ENCODE results near the gene PREPL. TPM values are rescaled to one million over a fixed set of nuclear protein-coding genes. Genes with fewer than 3 reads are reported as not detected.

The PREPL gene
- total and polyA plus RNA-seq, 2 experiments from 2014 or later = 16.5 to 49.0 TPM

DNA sequence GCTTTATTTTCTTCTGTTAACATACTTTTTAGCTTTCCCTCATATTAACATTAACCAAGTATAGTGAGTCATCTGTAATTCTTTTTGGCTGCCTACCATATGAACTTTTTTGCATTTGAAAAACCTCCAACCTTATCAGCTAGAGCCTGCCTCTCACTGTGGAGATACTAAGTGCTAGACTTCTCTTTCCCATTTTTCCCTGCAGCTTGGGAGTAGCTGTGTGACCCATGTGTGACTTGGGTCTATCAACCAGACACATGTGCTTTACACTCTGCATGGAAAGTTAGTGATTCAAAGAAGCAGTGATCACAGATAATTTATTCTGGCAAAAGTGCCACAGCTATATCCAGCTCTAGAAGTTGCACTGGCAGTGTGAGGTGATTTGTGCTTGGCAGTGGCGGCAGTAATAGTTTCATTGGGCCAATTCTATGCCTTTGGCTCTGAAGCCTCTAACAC is 36.3 kb downstream of the PREPL start:
- Mint-ChIP-seq H3K4me1 (peaks cover 4% of the 10 kb centered on the region; the same call in 1 of the 3 replicates), H3K27ac (peak overlapping the region; percentile 64), H3K27me3 (ENCODE audit: insufficient read depth, low read depth, poor library complexity) (no peaks in the 10 kb centered on the region), H3K36me3 (ENCODE audit: low read depth) (peaks cover 30% of the 10 kb centered on the region), H3K4me3 (no peak overlapping the region), H3K9me3 (no peaks in the 10 kb centered on the region)
- DNase-seq (ENCODE audit: low spot score) (no peak), ATAC-seq (no peak)
- Histone ChIP-seq H3K79me2 (replicated peaks; ENCODE audit: insufficient read depth) (no peaks in the 10 kb centered on the region), H3F3A (replicated peaks; ENCODE audit: low read depth) (no peaks in the 10 kb centered on the region), H3K27ac (ENCODE audit: low read depth) (no peak overlapping the region), H3K36me3 (ENCODE audit: insufficient read depth) (peaks cover 19% of the 10 kb centered on the region; the same call in 1 of the 2 replicates), H3K4me2 (no peak overlapping the region), H3K27me3 (ENCODE audit: insufficient read depth) (no peaks in the 10 kb centered on the region), H3K4me3 (no peak overlapping the region), H3K4me1 (ENCODE audit: insufficient read depth) (no peaks in the 10 kb centered on the region), H3K9me2 (ENCODE audit: insufficient read depth) (no peaks in the 10 kb centered on the region), H2AFZ (no peak overlapping the region), H4K20me1 (replicated peaks; ENCODE audit: insufficient read depth) (no peaks in the 10 kb centered on the region)
- no peak for TF ChIP-seq NANOG (IDR thresholded peaks at IDR 0.05; ENCODE audit: borderline replicate concordance)
- TF ChIP-seq, protein P1, sequence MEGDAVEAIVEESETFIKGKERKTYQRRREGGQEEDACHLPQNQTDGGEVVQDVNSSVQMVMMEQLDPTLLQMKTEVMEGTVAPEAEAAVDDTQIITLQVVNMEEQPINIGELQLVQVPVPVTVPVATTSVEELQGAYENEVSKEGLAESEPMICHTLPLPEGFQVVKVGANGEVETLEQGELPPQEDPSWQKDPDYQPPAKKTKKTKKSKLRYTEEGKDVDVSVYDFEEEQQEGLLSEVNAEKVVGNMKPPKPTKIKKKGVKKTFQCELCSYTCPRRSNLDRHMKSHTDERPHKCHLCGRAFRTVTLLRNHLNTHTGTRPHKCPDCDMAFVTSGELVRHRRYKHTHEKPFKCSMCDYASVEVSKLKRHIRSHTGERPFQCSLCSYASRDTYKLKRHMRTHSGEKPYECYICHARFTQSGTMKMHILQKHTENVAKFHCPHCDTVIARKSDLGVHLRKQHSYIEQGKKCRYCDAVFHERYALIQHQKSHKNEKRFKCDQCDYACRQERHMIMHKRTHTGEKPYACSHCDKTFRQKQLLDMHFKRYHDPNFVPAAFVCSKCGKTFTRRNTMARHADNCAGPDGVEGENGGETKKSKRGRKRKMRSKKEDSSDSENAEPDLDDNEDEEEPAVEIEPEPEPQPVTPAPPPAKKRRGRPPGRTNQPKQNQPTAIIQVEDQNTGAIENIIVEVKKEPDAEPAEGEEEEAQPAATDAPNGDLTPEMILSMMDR (conservative IDR thresholded peaks at IDR 0.05; ENCODE audit: low read depth in 2 of 2) = no peak
- no peak for TF ChIP-seq ZNF331 (CRISPR knock-in tag; IDR thresholded peaks at IDR 0.05; ENCODE audit: low read depth)
- no peak for TF ChIP-seq STAT1 (IDR thresholded peaks at IDR 0.05; ENCODE audit: unreplicated experiment)
- TF ChIP-seq EZH2phosphoT487 (IDR thresholded peaks at IDR 0.05; ENCODE audit: unreplicated experiment) = no peak
- no peak for TF ChIP-seq EZH2 (IDR thresholded peaks at IDR 0.05; ENCODE audit: low read depth, unreplicated experiment)
- no peak for TF ChIP-seq ZNF114 (CRISPR knock-in tag; IDR thresholded peaks at IDR 0.05)

DNA sequence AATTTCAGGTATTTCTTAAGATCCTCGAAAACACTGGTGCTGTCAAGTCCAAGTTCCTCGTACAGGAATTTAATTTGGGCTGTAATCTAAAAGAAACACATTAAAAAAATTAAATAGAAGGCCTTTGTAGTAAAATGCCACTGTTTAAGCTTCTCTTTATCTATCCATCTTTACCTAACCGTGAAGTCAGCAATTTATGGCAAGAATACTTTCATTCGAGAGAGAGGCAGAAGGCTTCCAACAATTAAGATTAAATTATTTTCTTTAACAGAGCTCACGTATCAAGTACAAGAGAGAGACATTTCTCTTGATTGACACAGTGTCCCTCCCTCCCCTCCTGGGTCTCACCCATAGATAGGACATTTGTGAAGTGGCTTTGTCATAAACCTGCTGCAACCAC is 39.9 kb downstream of the PREPL start:
- no peak overlapping the region for H2AFZ ChIP-seq
- H3K27me3 ChIP-seq (ENCODE audit: insufficient read depth) = no peaks in the 10 kb centered on the region
- H3K36me3 ChIP-seq (ENCODE audit: insufficient read depth) = peaks cover 19% of the 10 kb centered on the region; the same call in 1 of the 2 replicates
- H3K36me3 Mint-ChIP-seq (ENCODE audit: low read depth) = peaks cover 25% of the 10 kb centered on the region
- no peak overlapping the region for H3K4me3 Mint-ChIP-seq
- no peaks in the 10 kb centered on the region for H3K9me2 ChIP-seq (ENCODE audit: insufficient read depth)
- H3K27me3 Mint-ChIP-seq (ENCODE audit: insufficient read depth, low read depth, poor library complexity) = no peaks in the 10 kb centered on the region
- no peak overlapping the region for H3K4me3 ChIP-seq
- no peaks in the 10 kb centered on the region for H4K20me1 ChIP-seq (replicated peaks; ENCODE audit: insufficient read depth)
- no peaks in the 10 kb centered on the region for H3F3A ChIP-seq (replicated peaks; ENCODE audit: low read depth)
- H3K79me2 ChIP-seq (replicated peaks; ENCODE audit: insufficient read depth) = no peaks in the 10 kb centered on the region
- H3K27ac ChIP-seq (ENCODE audit: low read depth) = no peak overlapping the region
- no peaks in the 10 kb centered on the region for H3K4me1 ChIP-seq (ENCODE audit: insufficient read depth)
- no peaks in the 10 kb centered on the region for H3K9me3 Mint-ChIP-seq
- DNase-seq (ENCODE audit: low spot score) (no peak), ATAC-seq (no peak)
- no peak overlapping the region for H3K27ac Mint-ChIP-seq
- H3K4me1 Mint-ChIP-seq = peaks cover 4% of the 10 kb centered on the region; the same call in 1 of the 3 replicates
- H3K4me2 ChIP-seq = no peak overlapping the region
- TF ChIP-seq, protein P2, sequence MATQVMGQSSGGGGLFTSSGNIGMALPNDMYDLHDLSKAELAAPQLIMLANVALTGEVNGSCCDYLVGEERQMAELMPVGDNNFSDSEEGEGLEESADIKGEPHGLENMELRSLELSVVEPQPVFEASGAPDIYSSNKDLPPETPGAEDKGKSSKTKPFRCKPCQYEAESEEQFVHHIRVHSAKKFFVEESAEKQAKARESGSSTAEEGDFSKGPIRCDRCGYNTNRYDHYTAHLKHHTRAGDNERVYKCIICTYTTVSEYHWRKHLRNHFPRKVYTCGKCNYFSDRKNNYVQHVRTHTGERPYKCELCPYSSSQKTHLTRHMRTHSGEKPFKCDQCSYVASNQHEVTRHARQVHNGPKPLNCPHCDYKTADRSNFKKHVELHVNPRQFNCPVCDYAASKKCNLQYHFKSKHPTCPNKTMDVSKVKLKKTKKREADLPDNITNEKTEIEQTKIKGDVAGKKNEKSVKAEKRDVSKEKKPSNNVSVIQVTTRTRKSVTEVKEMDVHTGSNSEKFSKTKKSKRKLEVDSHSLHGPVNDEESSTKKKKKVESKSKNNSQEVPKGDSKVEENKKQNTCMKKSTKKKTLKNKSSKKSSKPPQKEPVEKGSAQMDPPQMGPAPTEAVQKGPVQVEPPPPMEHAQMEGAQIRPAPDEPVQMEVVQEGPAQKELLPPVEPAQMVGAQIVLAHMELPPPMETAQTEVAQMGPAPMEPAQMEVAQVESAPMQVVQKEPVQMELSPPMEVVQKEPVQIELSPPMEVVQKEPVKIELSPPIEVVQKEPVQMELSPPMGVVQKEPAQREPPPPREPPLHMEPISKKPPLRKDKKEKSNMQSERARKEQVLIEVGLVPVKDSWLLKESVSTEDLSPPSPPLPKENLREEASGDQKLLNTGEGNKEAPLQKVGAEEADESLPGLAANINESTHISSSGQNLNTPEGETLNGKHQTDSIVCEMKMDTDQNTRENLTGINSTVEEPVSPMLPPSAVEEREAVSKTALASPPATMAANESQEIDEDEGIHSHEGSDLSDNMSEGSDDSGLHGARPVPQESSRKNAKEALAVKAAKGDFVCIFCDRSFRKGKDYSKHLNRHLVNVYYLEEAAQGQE (IDR thresholded peaks at IDR 0.05; ENCODE audit: unreplicated experiment) = no peak
- TF ChIP-seq, protein P3, sequence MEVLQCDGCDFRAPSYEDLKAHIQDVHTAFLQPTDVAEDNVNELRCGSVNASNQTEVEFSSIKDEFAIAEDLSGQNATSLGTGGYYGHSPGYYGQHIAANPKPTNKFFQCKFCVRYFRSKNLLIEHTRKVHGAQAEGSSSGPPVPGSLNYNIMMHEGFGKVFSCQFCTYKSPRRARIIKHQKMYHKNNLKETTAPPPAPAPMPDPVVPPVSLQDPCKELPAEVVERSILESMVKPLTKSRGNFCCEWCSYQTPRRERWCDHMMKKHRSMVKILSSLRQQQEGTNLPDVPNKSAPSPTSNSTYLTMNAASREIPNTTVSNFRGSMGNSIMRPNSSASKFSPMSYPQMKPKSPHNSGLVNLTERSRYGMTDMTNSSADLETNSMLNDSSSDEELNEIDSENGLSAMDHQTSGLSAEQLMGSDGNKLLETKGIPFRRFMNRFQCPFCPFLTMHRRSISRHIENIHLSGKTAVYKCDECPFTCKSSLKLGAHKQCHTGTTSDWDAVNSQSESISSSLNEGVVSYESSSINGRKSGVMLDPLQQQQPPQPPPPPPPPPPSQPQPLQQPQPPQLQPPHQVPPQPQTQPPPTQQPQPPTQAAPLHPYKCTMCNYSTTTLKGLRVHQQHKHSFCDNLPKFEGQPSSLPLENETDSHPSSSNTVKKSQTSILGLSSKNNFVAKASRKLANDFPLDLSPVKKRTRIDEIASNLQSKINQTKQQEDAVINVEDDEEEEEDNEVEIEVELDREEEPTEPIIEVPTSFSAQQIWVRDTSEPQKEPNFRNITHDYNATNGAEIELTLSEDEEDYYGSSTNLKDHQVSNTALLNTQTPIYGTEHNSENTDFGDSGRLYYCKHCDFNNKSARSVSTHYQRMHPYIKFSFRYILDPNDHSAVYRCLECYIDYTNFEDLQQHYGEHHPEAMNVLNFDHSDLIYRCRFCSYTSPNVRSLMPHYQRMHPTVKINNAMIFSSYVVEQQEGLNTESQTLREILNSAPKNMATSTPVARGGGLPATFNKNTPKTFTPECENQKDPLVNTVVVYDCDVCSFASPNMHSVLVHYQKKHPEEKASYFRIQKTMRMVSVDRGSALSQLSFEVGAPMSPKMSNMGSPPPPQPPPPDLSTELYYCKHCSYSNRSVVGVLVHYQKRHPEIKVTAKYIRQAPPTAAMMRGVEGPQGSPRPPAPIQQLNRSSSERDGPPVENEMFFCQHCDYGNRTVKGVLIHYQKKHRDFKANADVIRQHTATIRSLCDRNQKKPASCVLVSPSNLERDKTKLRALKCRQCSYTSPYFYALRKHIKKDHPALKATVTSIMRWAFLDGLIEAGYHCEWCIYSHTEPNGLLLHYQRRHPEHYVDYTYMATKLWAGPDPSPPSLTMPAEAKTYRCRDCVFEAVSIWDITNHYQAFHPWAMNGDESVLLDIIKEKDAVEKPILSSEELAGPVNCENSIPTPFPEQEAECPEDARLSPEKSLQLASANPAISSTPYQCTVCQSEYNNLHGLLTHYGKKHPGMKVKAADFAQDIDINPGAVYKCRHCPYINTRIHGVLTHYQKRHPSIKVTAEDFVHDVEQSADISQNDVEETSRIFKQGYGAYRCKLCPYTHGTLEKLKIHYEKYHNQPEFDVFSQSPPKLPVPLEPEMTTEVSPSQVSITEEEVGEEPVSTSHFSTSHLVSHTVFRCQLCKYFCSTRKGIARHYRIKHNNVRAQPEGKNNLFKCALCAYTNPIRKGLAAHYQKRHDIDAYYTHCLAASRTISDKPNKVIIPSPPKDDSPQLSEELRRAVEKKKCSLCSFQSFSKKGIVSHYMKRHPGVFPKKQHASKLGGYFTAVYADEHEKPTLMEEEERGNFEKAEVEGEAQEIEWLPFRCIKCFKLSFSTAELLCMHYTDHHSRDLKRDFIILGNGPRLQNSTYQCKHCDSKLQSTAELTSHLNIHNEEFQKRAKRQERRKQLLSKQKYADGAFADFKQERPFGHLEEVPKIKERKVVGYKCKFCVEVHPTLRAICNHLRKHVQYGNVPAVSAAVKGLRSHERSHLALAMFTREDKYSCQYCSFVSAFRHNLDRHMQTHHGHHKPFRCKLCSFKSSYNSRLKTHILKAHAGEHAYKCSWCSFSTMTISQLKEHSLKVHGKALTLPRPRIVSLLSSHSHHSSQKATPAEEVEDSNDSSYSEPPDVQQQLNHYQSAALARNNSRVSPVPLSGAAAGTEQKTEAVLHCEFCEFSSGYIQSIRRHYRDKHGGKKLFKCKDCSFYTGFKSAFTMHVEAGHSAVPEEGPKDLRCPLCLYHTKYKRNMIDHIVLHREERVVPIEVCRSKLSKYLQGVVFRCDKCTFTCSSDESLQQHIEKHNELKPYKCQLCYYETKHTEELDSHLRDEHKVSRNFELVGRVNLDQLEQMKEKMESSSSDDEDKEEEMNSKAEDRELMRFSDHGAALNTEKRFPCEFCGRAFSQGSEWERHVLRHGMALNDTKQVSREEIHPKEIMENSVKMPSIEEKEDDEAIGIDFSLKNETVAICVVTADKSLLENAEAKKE (CRISPR knock-in tag; IDR thresholded peaks at IDR 0.05) = no peak
- no peak for TF ChIP-seq NANOG (IDR thresholded peaks at IDR 0.05; ENCODE audit: borderline replicate concordance)
- TF ChIP-seq EZH2 (IDR thresholded peaks at IDR 0.05; ENCODE audit: low read depth, unreplicated experiment) = no peak
